Lower lobe of right lung (tissue), 2 donors: ENCODE measurements around the gene ASAH2B. TPM values are rescaled to one million over a fixed set of nuclear protein-coding genes. Genes with fewer than 3 reads are reported as not detected.

ENCODE experiments used
- ATAC-seq, 2 donors: fragments of 200-7000 bp; cut with Tn5 transposase; one replicate each; pipeline ENCODE4 v1.9.1; 2020 to 2022; ENCODE audit warnings: mild to moderate bottlenecking in 2 of 2, moderate library complexity in 2 of 2
- DNase-seq: peaks from one replicate; pipeline ENCODE4 v3.0.0-alpha.2; 2020
- H3K27ac ChIP-seq: fragments of 200-600 bp; one replicate; pipeline ENCODE4 v1.8.0; 2022
- H3K27me3 ChIP-seq: fragments of 200-600 bp; one replicate; pipeline ENCODE4 v1.8.0; 2022; ENCODE audit warnings: low read depth
- H3K36me3 ChIP-seq: fragments of 200-600 bp; one replicate; pipeline ENCODE4 v1.8.0; 2022; ENCODE audit warnings: mild to moderate bottlenecking
- H3K4me1 ChIP-seq: fragments of 200-600 bp; one replicate; pipeline ENCODE4 v1.8.0; 2022
- H3K4me3 ChIP-seq: fragments of 200-600 bp; one replicate; pipeline ENCODE4 v1.8.0; 2022; ENCODE audit warnings: mild to moderate bottlenecking
- H3K9me3 ChIP-seq: fragments of 200-600 bp; one replicate; pipeline ENCODE4 v1.8.0; 2022
- CTCF ChIP-seq: fragments of 200-600 bp; IDR thresholded peaks from one replicate; pipeline ENCODE4 v1.8.0; 2022; ENCODE audit warnings: antibody characterized with exemption, mild to moderate bottlenecking
- intact Hi-C: fragments of 100-400 bp; cut with DNase I; formaldehyde crosslinking; loops from one replicate; pipeline ENCODE4 v1.11.0; 2022
- total RNA-seq: library from RNA; stranded (reverse); fragmentation: NEBNext Ultra II Directional; extraction: Animal tissue kit (Norgen Biotek cat#: 25700); gene quantifications from one replicate; pipeline ENCODE4 v1.2.1, GENCODE V29; 2021
- donor health status: DM: no; HTN: yes; CAD: no; lungs with severe emphysema.

ASAH2B gene
- total RNA-seq, 1 donor from 2014 or later, result 4.5 TPM

GRCh38 chr10:50794490-50794889, 54.8 kb downstream of the ASAH2B start:
- no peak overlapping the region for H3K4me3 ChIP-seq
- ATAC-seq, result no peak
- TF ChIP-seq CTCF, result no peak
- no peak for DNase-seq
- H3K9me3 ChIP-seq, result no peaks in the 10 kb centered on the region
- no peaks in the 10 kb centered on the region for H3K27me3 ChIP-seq
- no peak overlapping the region for H3K27ac ChIP-seq
- intact Hi-C loops, result no loop called here
- no peaks in the 10 kb centered on the region for H3K36me3 ChIP-seq
- H3K4me1 ChIP-seq, result no peaks in the 10 kb centered on the region

- ATAC-seq, result no peak
- intact Hi-C loops, result no loop called here
- no peaks in the 10 kb centered on the region for H3K4me1 ChIP-seq
- no peak for DNase-seq
- no peak overlapping the region for H3K4me3 ChIP-seq
- H3K27me3 ChIP-seq, result no peaks in the 10 kb centered on the region
- no peaks in the 10 kb centered on the region for H3K9me3 ChIP-seq
- TF ChIP-seq CTCF, result no peak
- H3K36me3 ChIP-seq, result no peaks in the 10 kb centered on the region
- no peak overlapping the region for H3K27ac ChIP-seq
Measured at GRCh38 chr10:50796693-50797092, 57.0 kb downstream of the ASAH2B start.

- DNase-seq, result no peak
- no peak for TF ChIP-seq CTCF
- ATAC-seq, result no peak
- H3K4me3 ChIP-seq, result no peak overlapping the region
- H3K9me3 ChIP-seq, result no peaks in the 10 kb centered on the region
- intact Hi-C loops, result no loop called here
- no peaks in the 10 kb centered on the region for H3K4me1 ChIP-seq
- no peak overlapping the region for H3K27ac ChIP-seq
- H3K36me3 ChIP-seq, result no peaks in the 10 kb centered on the region
- H3K27me3 ChIP-seq, result no peaks in the 10 kb centered on the region
Measured at GRCh38 chr10:50798297-50798696, 58.6 kb downstream of the ASAH2B start.

- Histone ChIP-seq H3K4me1 (no peaks in the 10 kb centered on the region), H3K36me3 (no peaks in the 10 kb centered on the region), H3K4me3 (no peak overlapping the region), H3K27ac (no peak overlapping the region), H3K27me3 (no peaks in the 10 kb centered on the region), H3K9me3 (no peaks in the 10 kb centered on the region)
- DNase-seq, result no peak
- ATAC-seq, result no peak
- TF ChIP-seq CTCF, result no peak
- intact Hi-C loops, result no loop called here
Measured at GRCh38 chr10:50799595-50799994, 59.9 kb downstream of the ASAH2B start.

- no peak overlapping the region for H3K27ac ChIP-seq
- H3K4me3 ChIP-seq, result no peak overlapping the region
- no peaks in the 10 kb centered on the region for H3K27me3 ChIP-seq
- no peaks in the 10 kb centered on the region for H3K9me3 ChIP-seq
- peaks cover 9% of the 10 kb centered on the region for H3K4me1 ChIP-seq
- TF ChIP-seq CTCF, result no peak
- no peak for DNase-seq
- no peaks in the 10 kb centered on the region for H3K36me3 ChIP-seq
- ATAC-seq, result peak; percentile 80 to 87
- intact Hi-C loops, result no loop called here
Measured at GRCh38 chr10:50805981-50806622, 66.4 kb downstream of the ASAH2B start.
